RPMI7951 (cell line): Measurements from ENCODE around the gene ITGAL. TPM values are rescaled to one million over a fixed set of nuclear protein-coding genes. Genes with fewer than 3 reads are reported as not detected.
"Not testable (repeated sequence)": the region's sequence is repeated elsewhere in the genome, so short reads cannot be mapped to it uniquely, and the experiment has no call there.

Experiments used
- DNase-seq: peaks from one replicate; pipeline ENCODE4 v3.0.0-alpha.2; 2012; ENCODE audit warnings: low read depth
- total RNA-seq: library from RNA; depleted of rRNA; stranded (reverse); fragments of >200 nt; shearing (Covaris generic); gene quantifications from 2 replicates; pipeline ENCODE4 v1.2.3, GENCODE V29; 2014

The ITGAL gene
- total RNA-seq, 1 experiment from 2014 or later = not detected

GRCh38 chr16:30457743-30458560 lies 14.6 kb upstream of the ITGAL start:
- DNase-seq = no peak

GRCh38 chr16:30458561-30459394 lies 13.8 kb upstream of the ITGAL start:
- DNase-seq = no peak

- DNase-seq = no peak
Observed at GRCh38 chr16:30459456-30459855, 13.1 kb upstream of the ITGAL start.

- DNase-seq = not testable (repeated sequence)
Observed at GRCh38 chr16:30461426-30461825, 11.1 kb upstream of the ITGAL start.

GRCh38 chr16:30464078-30464477 lies 8.5 kb upstream of the ITGAL start:
- no peak for DNase-seq

- DNase-seq = no peak
Observed at GRCh38 chr16:30470170-30470512, 2.4 kb upstream of the ITGAL start.

GRCh38 chr16:30470632-30470995 lies 1.9 kb upstream of the ITGAL start:
- DNase-seq = no peak

GRCh38 chr16:30473231-30474073 lies 910 bp downstream of the ITGAL start:
- no peak for DNase-seq

GRCh38 chr16:30474074-30474452 lies 1.5 kb downstream of the ITGAL start:
- DNase-seq = no peak

GRCh38 chr16:30474684-30475083 lies 2.1 kb downstream of the ITGAL start:
- no peak for DNase-seq

- DNase-seq = no peak
Observed at GRCh38 chr16:30476991-30477390, 4.4 kb downstream of the ITGAL start.

GRCh38 chr16:30477773-30478172 lies 5.2 kb downstream of the ITGAL start:
- DNase-seq = not testable (repeated sequence)

- DNase-seq = no peak
Observed at GRCh38 chr16:30478766-30479478, 6.4 kb downstream of the ITGAL start.

- DNase-seq = no peak
Observed at GRCh38 chr16:30481381-30481780, 8.8 kb downstream of the ITGAL start.

GRCh38 chr16:30482366-30482765 lies 9.8 kb downstream of the ITGAL start:
- DNase-seq = no peak

- no peak for DNase-seq
Observed at GRCh38 chr16:30484887-30485286, 12.3 kb downstream of the ITGAL start.

GRCh38 chr16:30485818-30486436 lies 13.4 kb downstream of the ITGAL start:
- DNase-seq = no peak

GRCh38 chr16:30488764-30489605 lies 16.4 kb downstream of the ITGAL start:
- DNase-seq = no peak

GRCh38 chr16:30490210-30490609 lies 17.7 kb downstream of the ITGAL start:
- DNase-seq = peak; percentile 73

- no peak for DNase-seq
Observed at GRCh38 chr16:30491229-30491628, 18.7 kb downstream of the ITGAL start.
